ENCODE results near the gene DNTT.
A peak's percentile ranks its signal among the peaks of the same experiment; 100 is the strongest.

DNTT gene

DNA sequence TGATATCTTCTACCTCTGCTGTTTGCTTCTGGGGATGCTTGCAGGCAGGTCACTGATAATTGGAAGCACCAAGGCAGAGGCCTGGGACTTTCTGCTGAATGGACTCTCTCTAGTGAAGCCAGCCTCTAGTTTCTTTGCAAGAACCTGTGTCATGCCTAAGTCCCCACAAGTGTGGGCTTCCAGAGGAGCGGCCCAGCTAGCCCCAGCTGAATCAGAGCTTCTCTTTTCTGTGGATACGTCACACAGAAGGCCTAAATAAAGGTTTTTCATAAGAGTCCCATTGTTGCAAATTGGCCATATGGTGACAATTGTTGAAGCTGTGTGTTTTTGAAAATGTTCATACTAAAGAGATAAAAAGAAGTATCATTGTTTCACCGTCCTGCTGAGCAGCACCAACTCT lies 61.3 kb downstream of the DNTT start:
- Histone ChIP-seq H3K9me3 (ENCODE audit: severe bottlenecking) (no peaks in the 10 kb centered on the region), H3K27ac (ENCODE audit: poor library complexity, severe bottlenecking) (no peak overlapping the region), H3K4me3 (ENCODE audit: severe bottlenecking) (no peak overlapping the region), H3K4me1 (ENCODE audit: insufficient read depth, poor library complexity, severe bottlenecking) (peaks cover 4% of the 10 kb centered on the region), H3K36me3 (ENCODE audit: low read depth) (no peaks in the 10 kb centered on the region), H3K27me3 (ENCODE audit: insufficient read depth, poor library complexity, severe bottlenecking) (no peaks in the 10 kb centered on the region)
- ATAC-seq (ENCODE audit: low read depth): no peak
- no peak for DNase-seq (ENCODE audit: low spot score)
- TF ChIP-seq, protein P1, sequence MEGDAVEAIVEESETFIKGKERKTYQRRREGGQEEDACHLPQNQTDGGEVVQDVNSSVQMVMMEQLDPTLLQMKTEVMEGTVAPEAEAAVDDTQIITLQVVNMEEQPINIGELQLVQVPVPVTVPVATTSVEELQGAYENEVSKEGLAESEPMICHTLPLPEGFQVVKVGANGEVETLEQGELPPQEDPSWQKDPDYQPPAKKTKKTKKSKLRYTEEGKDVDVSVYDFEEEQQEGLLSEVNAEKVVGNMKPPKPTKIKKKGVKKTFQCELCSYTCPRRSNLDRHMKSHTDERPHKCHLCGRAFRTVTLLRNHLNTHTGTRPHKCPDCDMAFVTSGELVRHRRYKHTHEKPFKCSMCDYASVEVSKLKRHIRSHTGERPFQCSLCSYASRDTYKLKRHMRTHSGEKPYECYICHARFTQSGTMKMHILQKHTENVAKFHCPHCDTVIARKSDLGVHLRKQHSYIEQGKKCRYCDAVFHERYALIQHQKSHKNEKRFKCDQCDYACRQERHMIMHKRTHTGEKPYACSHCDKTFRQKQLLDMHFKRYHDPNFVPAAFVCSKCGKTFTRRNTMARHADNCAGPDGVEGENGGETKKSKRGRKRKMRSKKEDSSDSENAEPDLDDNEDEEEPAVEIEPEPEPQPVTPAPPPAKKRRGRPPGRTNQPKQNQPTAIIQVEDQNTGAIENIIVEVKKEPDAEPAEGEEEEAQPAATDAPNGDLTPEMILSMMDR (IDR thresholded peaks at IDR 0.05; ENCODE audit: poor library complexity, severe bottlenecking): no peak

DNA sequence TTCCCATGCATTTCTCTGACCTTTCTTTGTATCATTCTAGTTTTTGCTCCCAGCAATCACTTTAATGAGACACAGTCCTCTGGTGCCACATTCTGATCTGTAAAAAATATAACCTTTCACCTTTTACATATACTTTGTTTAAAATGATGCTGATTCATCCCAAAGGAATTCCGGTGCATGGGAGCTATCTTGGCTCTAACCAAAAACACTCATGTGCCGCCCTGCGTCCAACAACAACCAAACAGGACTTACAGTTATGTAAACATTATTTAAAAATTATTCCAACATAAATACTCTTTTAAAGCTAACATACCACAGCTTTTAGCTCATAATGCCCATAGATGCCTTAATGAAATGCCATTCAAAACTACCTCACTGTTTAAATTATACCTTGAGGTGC lies 62.3 kb downstream of the DNTT start:
- Histone ChIP-seq H3K4me3 (ENCODE audit: severe bottlenecking) (no peak overlapping the region), H3K36me3 (ENCODE audit: low read depth) (no peaks in the 10 kb centered on the region), H3K4me1 (ENCODE audit: insufficient read depth, poor library complexity, severe bottlenecking) (peaks cover 4% of the 10 kb centered on the region), H3K27me3 (ENCODE audit: insufficient read depth, poor library complexity, severe bottlenecking) (no peaks in the 10 kb centered on the region), H3K9me3 (ENCODE audit: severe bottlenecking) (no peaks in the 10 kb centered on the region), H3K27ac (ENCODE audit: poor library complexity, severe bottlenecking) (no peak overlapping the region)
- TF ChIP-seq, protein P1 (IDR thresholded peaks at IDR 0.05; ENCODE audit: poor library complexity, severe bottlenecking): no peak
- ATAC-seq (ENCODE audit: low read depth) (peak; percentile 49), DNase-seq (ENCODE audit: low spot score) (no peak)

DNA sequence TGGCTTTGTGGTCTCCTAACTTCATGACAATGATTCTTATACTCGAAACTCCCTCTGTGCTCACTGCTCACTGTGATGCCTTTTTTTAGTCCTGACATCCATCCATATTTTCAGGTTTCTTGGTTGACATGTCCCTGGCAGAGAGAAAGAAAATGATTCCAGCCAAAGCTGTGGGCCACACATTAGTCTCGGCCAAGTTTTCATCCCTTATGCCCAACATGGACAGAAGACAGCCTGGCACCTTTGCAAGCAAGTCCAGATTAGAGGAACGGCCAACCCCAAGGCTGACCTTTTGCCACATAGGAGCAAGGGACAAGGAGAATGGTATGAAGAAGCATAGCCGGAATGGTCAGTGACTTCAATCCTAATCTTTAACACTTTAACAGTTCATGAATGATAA lies 63.2 kb downstream of the DNTT start:
- no peak overlapping the region for H3K27ac ChIP-seq (ENCODE audit: poor library complexity, severe bottlenecking)
- H3K36me3 ChIP-seq (ENCODE audit: low read depth): no peaks in the 10 kb centered on the region
- H3K4me3 ChIP-seq (ENCODE audit: severe bottlenecking): no peak overlapping the region
- no peaks in the 10 kb centered on the region for H3K27me3 ChIP-seq (ENCODE audit: insufficient read depth, poor library complexity, severe bottlenecking)
- peaks cover 4% of the 10 kb centered on the region for H3K4me1 ChIP-seq (ENCODE audit: insufficient read depth, poor library complexity, severe bottlenecking)
- TF ChIP-seq, protein P1 (IDR thresholded peaks at IDR 0.05; ENCODE audit: poor library complexity, severe bottlenecking): no peak
- ATAC-seq (ENCODE audit: low read depth) (no peak), DNase-seq (ENCODE audit: low spot score) (no peak)
- H3K9me3 ChIP-seq (ENCODE audit: severe bottlenecking): no peaks in the 10 kb centered on the region

DNA sequence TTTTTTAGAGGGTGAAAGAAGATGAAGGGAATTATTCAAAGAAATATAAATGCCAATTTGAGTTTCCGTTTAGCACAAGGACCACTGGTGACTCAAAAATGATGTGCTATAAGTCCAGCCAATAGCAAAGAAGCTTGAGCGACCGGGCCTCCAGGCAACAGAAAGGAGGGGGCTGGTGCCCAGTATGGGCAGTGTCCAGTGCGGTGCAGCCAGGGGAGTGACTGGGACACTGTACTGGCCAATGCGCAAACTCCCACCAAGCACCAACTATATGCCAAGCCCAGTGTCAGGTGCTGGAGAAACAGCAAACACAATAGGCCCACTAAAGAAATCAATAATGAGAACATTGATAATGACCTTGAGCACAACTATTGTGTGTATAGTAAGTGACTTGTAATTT lies 64.7 kb downstream of the DNTT start:
- ATAC-seq (ENCODE audit: low read depth) (no peak), DNase-seq (ENCODE audit: low spot score) (no peak)
- no peaks in the 10 kb centered on the region for H3K27me3 ChIP-seq (ENCODE audit: insufficient read depth, poor library complexity, severe bottlenecking)
- H3K9me3 ChIP-seq (ENCODE audit: severe bottlenecking): no peaks in the 10 kb centered on the region
- no peak overlapping the region for H3K4me3 ChIP-seq (ENCODE audit: severe bottlenecking)
- H3K4me1 ChIP-seq (ENCODE audit: insufficient read depth, poor library complexity, severe bottlenecking): peaks cover 4% of the 10 kb centered on the region
- TF ChIP-seq, protein P1 (IDR thresholded peaks at IDR 0.05; ENCODE audit: poor library complexity, severe bottlenecking): no peak
- no peak overlapping the region for H3K27ac ChIP-seq (ENCODE audit: poor library complexity, severe bottlenecking)
- no peaks in the 10 kb centered on the region for H3K36me3 ChIP-seq (ENCODE audit: low read depth)

DNA sequence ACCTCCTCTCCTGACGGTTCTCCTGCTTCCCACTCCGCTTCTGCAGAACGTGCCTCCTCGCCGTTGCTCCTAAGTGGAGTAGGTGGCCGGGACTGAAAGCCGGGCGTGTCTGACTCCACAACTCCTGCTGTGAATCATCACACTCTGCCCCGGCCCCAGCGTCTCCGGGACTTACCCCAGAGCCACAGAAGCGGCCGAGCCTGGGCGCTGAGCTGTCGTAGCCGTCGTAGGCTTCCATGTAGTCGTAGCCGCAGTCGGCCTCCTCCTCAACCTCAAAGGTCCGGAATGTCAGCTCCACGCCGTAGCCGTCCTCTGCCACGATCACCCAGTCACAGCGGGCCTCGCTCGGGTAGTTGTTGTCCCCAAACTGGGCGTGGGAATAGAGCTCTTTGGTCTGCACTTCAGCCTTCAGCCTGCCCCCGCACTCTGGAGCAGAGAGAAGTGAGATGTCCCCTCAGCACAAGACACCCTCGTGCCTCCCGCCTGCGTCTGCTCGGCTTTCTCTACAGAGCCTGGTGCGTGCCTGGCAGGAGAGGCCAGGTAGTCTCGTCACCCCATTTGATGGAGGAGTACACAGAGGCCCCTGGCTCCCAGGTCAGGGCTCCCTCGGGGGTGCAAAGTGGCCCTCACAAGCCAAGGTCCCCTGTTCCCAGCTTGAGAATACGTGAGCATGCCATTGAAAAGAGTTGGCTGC lies 65.8 kb downstream of the DNTT start:
- no peak overlapping the region for H3K27ac ChIP-seq (ENCODE audit: poor library complexity, severe bottlenecking)
- H3K36me3 ChIP-seq (ENCODE audit: low read depth): no peaks in the 10 kb centered on the region
- DNase-seq (ENCODE audit: low spot score) (no peak), ATAC-seq (ENCODE audit: low read depth) (no peak)
- no peak overlapping the region for H3K4me3 ChIP-seq (ENCODE audit: severe bottlenecking)
- TF ChIP-seq, protein P1 (IDR thresholded peaks at IDR 0.05; ENCODE audit: poor library complexity, severe bottlenecking): no peak
- H3K9me3 ChIP-seq (ENCODE audit: severe bottlenecking): no peaks in the 10 kb centered on the region
- H3K27me3 ChIP-seq (ENCODE audit: insufficient read depth, poor library complexity, severe bottlenecking): no peaks in the 10 kb centered on the region
- H3K4me1 ChIP-seq (ENCODE audit: insufficient read depth, poor library complexity, severe bottlenecking): peaks cover 4% of the 10 kb centered on the region
